HG02623 (cell line): ENCODE results near the gene SLC28A1.
"Not testable (repeated sequence)": the region's sequence is repeated elsewhere in the genome, so short reads cannot be mapped to it uniquely, and the experiment has no call there.

Source experiments
- ATAC-seq: cut with Tn5 transposase; IDR thresholded peaks from one replicate; pipeline ENCODE4 v1.9.1; 2021; ENCODE audit warnings: moderate library complexity; ENCODE audit not compliant: unreplicated experiment

The SLC28A1 gene, protein sequence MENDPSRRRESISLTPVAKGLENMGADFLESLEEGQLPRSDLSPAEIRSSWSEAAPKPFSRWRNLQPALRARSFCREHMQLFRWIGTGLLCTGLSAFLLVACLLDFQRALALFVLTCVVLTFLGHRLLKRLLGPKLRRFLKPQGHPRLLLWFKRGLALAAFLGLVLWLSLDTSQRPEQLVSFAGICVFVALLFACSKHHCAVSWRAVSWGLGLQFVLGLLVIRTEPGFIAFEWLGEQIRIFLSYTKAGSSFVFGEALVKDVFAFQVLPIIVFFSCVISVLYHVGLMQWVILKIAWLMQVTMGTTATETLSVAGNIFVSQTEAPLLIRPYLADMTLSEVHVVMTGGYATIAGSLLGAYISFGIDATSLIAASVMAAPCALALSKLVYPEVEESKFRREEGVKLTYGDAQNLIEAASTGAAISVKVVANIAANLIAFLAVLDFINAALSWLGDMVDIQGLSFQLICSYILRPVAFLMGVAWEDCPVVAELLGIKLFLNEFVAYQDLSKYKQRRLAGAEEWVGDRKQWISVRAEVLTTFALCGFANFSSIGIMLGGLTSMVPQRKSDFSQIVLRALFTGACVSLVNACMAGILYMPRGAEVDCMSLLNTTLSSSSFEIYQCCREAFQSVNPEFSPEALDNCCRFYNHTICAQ

DNA sequence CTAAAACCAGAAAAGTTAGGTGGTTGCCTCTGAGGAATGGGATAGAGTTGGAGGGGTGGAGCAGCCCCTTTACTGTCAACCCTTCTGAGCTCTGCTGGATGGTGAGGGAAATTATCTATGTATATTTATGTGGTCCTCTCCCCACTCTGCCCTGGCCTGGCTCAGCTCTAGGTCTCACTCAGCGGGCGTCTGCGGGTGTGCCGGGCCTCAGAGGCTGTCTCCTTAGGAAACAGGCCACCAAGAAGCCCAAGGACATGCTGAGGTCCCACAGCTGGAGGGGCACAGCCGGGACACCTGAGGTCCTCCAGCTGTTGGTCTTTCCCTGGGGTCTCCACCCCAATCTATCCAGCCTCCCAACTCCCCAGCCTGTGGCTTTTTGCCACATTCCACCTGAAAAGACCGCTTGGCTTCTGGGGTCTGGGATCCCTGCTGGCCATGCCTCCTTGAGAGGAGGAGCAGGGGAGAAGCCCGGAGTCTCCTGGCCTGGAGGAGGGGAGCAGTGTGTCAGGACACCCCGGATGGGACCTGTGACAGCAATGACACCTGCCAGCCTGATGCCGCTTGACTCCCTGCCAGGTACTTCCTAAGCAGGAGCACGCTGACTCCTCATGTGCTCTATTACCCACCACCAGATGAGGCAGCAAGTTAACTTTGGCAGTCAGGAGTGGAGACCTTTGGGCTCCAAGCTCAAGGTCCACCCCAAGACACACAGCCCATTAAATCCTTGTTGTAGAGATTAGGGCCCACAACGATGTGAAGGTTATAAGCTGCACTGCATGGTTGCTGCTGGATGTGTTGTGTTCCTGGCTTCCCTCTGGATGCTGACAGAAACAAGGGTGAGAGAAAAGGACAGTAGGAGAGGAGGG lies at the start of gene SLC28A1:
Gene SLC28A1 (plus strand): TSS at position 747 of the 866 bp plus-strand sequence. CDS start 3,099 bp downstream, outside the sequence.
- ATAC-seq = no peak

DNA sequence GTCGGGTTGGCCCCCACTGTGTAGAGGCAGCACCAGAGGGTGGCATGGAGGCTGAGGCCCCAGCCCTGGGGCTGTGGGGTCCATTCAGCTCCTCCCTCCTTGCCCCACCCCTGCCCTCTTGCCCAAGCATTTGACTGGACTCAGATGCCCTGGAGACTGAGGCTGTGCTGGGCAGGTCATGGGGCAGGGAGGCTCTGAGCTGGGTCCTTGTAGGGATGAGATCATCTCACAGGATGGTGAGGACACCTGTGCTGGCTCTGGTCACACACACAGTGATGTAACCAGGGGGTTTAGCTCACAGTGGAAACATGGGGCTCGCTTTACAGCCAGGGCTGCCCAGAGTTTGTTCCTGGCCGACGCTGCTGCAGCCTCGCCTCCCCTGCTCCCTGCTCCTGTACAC lies 49.5 kb upstream of the SLC28A1 start:
- no peak for ATAC-seq

DNA sequence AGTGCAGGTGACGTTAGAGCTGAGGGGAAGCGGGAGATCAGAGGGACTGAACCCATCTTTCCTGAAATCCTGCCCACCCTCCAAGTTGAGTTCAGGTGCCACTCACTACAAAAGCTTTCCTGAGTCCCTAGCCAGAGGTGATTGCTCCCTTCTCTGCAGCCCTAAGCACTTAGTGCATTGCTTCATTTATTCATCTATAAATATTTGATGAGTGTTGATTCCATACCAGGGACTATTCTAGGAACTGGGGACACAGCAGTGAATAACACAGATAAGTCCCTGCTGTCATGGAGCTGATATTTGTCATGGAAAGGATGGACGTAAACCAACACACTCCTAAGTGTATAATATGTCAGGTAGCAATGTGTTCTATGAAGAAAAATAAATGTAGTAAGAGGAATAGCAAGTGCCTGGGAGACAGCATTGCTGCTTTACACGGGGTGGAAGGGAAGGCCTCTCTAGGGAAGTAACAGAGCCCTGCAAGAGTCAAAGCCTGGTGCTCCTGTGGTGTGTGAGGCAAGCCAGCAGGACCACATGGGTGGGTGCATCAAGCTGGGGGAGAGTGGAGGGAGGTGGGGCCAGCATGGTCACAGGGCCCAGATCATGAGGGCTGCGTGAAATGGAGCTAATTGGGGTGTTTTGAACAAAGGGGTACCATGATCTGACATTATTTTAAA lies 48.7 kb upstream of the SLC28A1 start:
- no peak for ATAC-seq

DNA sequence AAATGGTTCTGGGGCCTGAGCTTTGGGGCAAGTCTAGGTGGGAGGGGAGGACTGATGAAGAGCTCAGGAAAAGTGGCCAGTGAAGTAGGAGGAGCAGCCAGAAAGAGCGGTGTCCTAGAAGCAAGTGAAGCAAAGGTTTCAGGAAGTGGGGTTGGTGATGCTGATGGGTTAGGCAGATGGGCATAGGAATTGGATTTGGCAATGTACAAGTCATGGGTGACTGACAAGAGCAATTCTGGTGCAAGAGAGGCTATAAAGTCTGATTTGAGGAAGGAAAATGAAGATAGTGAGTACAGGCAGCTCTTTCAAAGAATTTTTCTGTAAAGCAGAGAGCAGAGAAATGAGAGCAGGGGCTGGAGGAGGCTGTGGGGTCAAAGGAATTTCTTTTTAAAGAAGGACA lies 47.6 kb upstream of the SLC28A1 start:
- ATAC-seq = no peak

DNA sequence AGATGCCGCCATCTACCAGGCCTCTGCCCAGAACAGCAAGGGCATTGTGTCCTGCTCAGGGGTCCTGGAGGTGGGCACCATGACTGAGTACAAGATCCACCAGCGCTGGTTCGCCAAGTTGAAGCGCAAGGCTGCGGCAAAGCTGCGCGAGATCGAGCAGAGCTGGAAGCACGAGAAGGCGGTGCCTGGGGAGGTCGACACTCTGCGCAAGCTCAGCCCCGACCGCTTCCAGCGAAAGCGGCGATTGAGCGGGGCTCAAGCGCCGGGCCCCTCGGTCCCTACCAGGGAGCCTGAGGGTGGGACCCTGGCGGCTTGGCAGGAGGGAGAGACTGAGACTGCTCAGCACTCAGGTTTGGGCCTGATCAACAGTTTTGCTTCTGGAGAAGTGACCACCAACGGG lies 44.7 kb upstream of the SLC28A1 start:
- no peak for ATAC-seq

DNA sequence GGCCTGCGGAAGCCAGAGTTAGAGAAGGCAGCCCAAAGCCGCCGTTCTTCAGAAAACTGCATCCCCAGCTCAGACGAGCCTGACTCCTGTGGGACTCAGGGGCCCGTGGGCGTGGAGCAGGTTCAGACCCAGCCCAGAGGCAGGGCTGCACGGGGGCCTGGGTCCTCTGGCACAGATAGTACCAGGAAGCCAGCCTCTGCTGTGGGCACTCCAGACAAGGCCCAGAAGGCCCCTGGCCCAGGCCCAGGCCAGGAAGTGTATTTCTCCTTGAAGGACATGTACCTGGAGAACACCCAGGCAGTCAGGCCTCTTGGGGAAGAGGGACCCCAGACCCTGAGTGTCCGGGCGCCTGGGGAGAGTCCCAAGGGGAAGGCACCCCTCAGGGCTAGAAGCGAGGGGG lies 44.2 kb upstream of the SLC28A1 start:
- ATAC-seq = no peak

DNA sequence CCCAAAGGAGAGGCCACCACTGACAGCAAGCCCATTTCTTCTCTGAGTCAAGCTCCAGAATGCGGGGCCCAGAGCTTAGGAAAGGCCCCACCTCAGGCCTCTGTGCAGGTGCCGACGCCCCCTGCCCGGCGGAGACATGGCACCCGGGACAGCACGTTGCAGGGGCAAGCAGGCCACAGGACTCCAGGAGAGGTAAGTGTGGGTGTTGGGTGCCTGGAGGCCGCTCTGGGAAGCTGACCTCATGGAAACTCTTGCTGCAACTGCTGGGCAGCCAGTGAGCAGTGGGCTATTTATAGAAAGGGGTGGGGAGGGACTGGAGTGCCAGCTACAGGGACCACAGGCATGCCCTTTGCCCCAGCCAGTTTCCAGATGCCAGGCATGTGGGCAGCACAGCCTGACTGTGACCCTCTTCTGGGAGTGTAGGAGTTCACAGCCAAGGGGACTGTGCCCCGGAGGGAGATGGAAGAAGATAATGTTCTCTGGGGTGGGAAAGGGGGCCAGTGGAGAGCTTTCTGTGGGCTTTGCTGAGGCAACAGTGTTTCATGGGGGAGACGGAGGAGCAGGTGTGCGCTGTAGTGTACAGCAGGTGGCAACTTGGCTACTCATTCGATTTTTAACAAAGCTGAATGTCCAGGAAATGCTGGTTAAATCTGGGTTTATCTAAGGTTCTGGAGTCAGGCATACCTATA lies 43.6 kb upstream of the SLC28A1 start:
- ATAC-seq = no peak

DNA sequence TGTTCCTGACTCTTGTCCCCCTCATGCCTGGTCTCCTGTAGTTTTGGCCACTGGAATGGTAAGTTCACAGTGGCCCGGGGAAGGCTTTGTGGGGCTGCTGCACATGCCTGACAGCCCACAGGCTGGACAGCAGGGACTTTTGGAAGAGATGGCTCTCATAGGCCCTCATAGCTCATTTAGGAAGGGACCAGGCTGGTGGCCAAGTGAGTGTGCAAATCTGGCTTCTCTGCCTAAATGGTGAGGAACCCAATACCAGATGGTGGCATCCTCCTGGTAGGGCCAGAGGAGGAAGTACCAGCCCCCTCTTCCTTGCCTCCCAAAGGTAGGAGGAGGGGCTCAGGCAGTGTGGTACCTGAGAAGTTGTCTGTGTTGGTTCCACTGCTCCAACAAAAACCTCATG lies 41.7 kb upstream of the SLC28A1 start:
- no peak for ATAC-seq

DNA sequence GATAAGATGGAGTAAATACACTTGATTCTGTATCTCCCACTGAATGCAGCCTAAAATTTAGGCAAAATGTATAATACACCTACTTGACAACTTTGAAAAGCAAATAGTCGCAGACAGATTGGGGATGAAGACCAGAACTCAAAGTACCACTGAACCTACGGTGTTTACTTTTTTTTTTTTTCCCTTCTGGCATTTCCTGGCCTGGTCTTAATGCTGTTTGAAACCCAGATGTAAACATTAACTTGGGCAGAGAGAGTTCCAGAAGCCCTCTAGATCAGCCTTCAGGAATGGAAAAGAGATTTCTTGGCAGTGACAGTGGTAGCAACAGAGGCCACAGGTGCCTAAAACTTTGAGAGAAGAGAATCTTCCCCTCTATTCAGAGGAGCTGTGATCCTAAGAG lies 39.5 kb upstream of the SLC28A1 start:
- no peak for ATAC-seq

DNA sequence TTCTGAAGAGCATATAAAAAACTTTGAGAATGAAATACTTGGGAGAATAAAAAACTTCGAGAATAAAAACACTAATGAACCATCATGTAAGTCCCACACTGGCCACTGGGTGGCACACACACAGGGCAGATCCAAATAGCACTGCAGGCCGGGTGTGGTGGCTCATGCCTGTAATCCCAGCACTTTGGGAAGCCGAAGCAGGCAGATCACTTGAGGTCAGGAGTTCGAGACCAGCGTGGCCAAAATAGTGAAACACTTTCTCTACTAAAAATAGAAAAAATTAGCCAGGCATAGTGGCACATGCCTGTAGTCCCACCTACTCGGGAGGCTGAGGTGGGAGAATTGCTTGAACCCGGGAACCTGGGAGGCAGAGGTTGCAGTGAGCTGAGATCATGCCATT lies 38.8 kb upstream of the SLC28A1 start:
- not testable (repeated sequence) for ATAC-seq

DNA sequence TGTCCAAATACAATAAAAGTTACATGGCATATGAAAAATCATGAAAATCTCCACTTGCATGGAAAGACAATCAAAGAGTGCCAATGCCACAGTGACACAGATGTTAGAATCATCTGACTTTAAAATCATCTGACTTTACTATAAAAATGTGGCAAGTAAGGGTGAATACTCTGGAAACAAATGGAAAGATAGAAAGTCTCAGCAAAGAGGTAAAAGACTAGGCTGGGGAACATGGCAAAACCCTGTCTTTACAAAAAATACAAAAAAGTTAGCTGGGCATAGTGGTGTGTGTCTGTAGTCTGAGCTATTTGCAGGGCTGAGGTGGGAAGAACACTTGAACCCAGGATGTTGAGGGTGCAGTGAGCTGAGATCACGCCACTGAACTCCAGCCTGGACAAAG lies 38.2 kb upstream of the SLC28A1 start:
- no peak for ATAC-seq

DNA sequence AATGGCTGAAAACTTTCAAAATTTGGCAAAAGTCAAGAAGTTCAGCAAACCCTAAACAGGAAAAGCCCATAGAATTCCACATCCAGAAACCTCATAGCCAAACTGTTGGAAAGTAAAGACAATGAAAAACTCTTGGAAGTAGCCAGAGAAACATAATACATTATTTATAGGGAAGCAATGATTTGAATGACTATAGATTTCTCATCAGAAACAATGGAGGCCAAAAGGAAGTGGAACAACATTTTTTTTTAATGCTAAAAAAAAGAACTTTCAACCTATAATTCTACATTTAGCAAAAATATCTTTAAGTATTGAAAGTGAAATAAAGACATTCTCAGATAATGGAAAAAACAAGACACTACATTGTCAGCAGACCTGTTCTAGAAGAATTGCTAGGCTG lies 37.1 kb upstream of the SLC28A1 start:
- no peak for ATAC-seq

DNA sequence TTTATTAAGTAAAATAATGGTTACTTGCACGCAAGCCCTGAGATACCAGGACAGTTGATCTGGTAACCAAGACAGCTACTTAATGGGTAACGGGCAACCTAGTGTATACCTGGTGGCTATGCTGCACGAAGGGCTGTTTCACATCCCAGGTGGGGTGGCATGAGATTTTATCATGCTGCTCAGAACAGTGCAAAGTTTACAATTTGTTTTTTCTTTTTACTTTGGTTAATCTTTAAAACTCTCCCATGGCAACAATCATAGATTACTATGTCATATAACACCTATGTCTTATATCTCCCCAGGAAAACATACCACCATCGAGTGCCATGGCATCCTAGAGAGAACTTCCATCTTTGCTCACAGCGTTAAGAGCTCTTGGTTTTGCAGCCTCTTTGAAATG lies 32.2 kb upstream of the SLC28A1 start:
- no peak for ATAC-seq

DNA sequence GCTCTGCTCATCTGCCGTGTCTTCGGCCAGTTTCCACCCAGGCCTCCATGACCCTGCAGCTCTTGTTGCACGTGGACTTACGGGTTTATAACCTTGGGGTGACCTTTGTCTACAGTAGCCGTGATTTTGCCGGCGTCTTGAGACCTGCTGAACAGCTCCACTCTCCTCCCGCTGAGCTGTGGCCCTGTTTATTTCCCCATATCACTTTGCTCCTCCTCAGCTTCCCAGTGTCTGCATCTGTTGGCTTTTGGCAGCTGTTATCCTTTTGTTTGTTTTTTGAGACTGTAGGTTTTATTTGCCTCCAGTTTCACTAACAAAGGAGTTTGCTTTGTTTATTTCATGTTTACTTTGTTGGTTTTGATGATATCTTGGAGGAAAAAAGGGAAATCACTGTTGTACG lies 29.3 kb upstream of the SLC28A1 start:
- ATAC-seq = no peak

DNA sequence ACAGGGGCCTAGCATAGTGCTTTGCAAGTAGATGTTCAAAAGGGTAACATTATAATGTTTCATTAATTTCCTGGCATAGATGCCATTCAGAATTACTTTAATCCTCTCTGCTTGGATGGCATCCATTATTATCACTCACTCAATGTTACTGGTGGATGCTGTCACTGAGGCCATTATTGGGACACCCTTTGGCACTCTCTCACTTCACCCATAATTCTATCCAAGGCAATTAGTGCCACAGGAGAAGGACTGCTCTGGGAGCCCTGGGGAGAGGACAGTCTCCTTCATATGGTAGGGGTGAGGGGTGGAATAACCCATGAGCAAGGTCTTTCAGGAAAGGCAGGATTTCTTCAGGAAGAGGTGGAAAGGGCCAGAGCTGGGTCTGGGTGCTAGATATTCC lies 28.7 kb upstream of the SLC28A1 start:
- no peak for ATAC-seq

DNA sequence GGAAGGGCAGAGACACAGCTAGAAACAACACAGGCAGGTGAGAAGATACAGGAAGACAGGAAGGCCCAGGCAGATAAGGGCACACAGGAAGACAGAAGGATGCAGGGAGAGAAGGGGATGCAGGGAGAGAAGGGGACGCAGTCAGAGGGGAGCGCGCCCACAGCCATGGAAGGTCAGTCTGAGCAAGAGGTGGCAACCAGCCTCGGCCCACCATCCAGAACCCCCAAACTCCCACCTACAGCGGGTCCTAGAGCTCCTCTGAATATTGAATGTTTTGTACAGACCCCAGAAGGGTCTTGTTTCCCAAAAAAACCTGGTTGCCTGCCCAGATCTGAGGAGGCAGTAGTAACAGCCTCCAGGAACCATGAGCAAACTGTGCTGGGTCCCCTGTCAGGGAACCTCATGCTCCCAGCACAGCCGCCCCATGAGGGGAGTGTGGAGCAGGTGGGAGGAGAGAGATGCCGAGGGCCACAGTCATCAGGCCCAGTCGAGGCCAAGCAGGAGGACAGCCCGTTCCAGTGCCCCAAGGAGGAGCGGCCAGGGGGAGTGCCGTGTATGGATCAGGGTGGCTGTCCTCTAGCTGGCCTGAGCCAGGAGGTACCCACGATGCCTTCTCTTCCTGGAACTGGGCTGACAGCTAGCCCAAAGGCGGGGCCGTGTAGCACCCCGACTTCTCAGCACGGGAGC lies 27.6 kb upstream of the SLC28A1 start:
- no peak for ATAC-seq

DNA sequence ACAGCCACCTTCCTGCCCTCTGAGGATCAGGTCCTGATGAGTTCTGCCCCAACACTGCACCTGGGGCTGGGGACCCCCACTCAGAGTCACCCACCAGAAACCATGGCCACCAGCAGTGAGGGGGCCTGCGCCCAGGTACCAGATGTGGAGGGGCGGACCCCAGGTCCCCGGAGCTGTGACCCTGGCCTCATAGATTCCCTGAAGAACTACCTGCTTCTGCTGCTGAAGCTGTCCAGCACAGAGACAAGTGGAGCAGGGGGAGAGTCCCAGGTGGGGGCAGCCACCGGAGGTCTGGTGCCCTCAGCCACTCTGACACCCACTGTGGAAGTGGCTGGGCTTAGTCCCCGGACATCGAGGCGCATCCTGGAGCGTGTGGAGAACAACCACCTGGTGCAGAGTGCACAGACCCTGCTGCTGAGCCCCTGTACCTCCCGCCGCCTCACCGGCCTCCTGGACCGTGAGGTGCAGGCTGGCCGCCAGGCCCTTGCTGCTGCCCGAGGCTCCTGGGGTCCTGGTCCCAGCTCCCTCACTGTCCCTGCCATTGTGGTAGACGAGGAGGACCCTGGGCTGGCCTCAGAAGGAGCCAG lies 27.0 kb upstream of the SLC28A1 start:
- no peak for ATAC-seq

DNA sequence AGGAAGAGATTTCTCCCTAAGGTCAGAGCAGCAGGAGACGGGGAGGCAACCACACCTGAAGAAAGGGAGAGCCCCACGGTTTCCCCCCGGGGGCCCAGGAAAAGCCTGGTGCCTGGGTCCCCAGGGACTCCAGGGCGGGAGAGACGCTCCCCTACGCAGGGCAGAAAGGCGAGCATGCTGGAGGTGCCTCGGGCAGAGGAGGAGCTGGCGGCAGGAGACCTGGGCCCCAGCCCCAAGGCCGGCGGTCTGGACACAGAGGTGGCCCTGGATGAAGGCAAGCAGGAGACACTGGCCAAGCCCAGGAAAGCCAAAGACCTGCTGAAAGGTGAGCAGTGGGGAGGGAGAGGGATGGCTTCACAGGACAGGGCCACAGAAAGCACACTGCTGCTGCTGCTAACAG lies 26.2 kb upstream of the SLC28A1 start:
- no peak for ATAC-seq

DNA sequence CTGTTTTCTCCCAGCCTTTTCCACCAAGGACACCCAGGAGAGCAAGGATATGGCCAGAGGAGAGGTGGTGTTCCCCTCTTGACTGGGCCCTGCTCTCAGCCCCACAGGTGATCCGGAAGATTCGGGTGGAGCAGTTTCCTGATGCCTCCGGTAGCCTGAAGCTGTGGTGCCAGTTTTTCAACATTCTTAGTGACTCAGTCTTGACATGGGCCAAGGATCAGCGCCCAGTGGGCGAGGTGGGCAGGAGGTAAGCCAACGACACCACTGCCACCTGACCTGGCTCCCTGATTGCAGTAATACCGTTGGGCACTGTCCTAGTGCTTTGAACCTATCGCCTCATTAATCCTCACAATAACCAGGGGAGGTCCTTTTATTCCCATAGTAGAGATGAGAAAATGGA lies 25.3 kb upstream of the SLC28A1 start:
- no peak for ATAC-seq

DNA sequence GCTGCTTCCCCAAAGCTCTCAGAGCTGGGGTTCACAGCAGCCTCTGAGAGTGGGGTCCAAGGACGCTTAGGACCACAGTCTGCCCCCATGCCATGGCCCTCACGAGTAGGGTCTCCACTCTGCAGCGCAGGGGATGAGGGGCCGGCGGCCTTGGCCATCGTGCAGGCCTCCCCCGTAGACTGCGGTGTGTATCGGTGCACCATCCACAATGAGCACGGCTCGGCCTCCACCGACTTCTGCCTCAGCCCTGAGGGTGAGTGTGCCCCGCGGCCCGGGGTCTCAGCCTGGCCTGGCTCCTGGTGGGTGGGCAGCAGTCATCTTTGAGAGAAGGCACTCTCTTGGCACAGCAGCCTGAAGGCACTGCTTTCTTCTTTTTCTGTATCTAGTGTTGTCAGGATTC lies 24.8 kb upstream of the SLC28A1 start:
- ATAC-seq = no peak
